Myocyte (in vitro differentiated cells): ENCODE results near the gene RHOXF1. TPM values are rescaled to one million over a fixed set of nuclear protein-coding genes. Genes with fewer than 3 reads are reported as not detected.
"Not testable (repeated sequence)": the region's sequence is repeated elsewhere in the genome, so short reads cannot be mapped to it uniquely, and the experiment has no call there.

Experiments used
- DNase-seq: peaks from one replicate; pipeline ENCODE4 v3.0.0-alpha.2; 2012; ENCODE audit warnings: low read depth
- polyA plus RNA-seq: library from polyadenylated mRNA; unstranded; fragments of >200 nt; gene quantifications from one replicate; pipeline ENCODE4 v1.2.1, GENCODE V29; 2012; ENCODE audit warnings: missing spikeins
- total RNA-seq: library from RNA; depleted of rRNA; stranded (reverse); fragments of >200 nt; gene quantifications from 2 replicates; pipeline ENCODE4 v1.2.3, GENCODE V29; 2014

The RHOXF1 gene
- total RNA-seq = not detected in 2 replicates
- not detected for polyA plus RNA-seq

DNA sequence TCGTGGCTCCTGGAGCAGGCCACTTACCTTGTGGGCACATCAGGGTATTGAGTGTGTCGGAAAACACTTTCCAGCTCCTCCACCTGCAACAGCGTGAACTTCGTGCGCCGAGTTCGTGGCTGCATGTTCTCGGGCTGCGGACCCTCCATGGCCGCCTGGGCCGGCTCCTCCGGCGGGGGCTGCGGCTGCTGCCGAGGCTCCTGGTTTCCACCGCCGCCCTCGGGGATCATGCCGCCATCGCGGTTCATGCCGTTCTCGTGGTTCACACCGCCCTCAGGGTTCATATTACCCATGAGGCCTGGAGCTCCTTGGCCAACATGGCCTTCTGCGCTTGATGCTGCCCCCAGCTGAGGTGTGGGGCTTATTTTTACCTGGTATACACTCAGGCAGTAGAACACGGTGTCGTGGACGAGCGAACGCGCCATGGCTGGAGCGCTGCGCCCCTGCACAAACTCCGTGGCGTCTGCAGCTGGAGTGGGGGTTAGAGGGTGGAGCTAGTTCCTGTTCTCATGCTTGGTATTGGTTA, at the start of gene RHOXF1:
TSS of gene RHOXF1 (minus strand) at position 476 of the 526 bp plus-strand sequence. CDS start at position 425, 51 bp downstream.
- no peak for DNase-seq

DNA sequence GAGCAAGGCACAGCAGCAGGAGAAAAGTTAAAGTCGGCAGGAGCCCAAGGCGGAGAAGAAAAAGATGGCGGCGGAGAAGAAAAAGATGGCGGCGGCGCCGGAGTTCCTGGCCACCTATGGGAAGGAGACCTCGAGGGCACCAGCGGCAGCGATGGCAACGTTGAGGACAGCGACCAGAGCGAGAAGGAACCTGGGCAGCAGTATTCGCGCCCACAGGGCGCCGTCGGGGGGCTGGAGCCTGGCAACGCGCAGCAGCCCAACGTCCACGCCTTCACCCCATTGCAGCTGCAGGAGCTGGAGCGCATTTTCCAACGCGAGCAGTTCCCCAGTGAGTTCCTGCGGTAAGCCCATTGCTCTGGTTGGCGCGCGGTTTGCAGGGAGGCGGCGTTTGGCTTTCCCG, 43.4 kb upstream of the RHOXF1 start:
- DNase-seq = not testable (repeated sequence)

DNA sequence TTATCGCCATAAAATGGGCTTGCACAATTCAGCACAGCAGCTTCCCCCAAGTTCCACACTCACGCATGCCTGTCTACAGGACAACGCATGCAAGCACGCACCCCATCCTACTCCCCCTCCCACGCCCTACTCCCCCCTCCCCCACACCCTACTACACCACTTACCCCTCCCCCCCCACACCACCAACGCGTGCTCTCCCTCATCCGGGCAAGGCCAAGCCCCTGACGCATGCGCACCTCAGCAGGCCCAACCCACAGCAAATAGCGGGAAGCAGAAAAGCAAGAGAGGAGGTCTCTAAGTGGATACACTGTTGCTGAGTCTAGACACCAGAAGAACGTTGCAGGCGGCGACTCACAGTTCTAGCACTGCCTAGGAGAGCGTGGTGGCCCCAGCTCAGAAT, 42.6 kb upstream of the RHOXF1 start, which contains the start of gene RHOXF2:
TSS of gene RHOXF2 (plus strand) at position 301 of the 400 bp plus-strand sequence. CDS start 138 bp downstream, outside the sequence.
- not testable (repeated sequence) for DNase-seq

DNA sequence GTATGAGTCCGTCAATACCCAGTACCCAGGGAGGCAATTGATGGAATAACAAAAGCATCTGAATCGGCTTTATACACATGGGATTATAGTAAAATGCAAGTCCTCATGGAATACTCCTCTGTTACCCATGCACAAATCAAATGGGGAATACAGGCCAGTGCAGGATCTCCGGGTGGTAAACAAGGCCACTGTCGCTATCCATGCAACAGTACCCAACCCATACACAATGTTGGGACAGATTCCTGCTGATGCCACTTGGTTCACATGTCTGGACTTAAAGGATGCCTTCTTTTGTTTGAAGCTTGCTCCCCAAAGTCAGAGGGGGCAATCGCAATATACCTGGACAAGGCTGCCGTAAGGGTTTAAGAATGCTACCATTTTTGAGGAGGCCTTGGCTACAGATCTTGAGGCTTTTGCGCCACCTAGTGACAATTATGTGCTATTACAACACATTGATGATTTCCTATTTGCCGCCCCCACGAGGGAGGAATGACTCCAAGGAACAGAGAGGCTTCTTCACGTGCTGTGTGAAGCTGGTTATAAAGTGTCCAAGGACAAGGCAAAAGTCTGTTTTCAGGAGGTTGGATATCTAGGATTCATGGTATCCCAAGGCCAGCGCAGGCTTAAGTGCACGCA, 34.5 kb upstream of the RHOXF1 start:
- DNase-seq = not testable (repeated sequence)

- no peak for DNase-seq
These were observed 31.8 kb upstream of the RHOXF1 start for GRCh38 chrX:120147537-120147936.

- DNase-seq = not testable (repeated sequence)
These were observed 30.6 kb upstream of the RHOXF1 start for GRCh38 chrX:120146323-120146722.

DNA sequence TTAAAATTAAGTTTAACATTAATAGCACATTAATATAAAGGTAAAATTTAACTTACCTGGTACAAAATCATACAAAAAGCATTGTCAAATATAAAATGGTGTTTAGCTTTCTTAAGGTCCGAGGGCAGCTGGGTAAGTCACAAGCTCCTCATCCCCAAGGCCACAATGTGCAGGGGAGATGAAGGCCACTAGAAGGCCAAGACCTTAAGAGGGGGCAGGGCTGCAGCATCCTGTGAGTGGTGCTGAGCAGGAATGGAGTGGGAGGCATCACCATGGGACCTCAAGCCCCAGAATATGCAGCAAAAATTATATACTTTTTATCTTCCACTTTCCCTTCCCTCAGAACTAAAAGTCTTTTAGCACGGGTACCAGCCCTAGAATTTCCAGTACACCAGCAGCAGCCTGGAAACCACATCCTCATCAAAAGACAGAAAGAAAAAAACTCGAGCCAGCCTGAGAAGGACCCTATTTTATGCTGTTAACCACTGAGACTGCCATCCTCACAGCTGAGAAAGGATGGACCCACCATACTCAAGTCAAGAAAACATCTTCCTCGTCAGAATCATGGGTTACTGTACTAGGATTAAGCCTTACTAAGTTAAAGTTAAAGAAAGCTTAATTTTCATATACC, 29.7 kb upstream of the RHOXF1 start:
- DNase-seq = no peak

GRCh38 chrX:120144178-120144844, 28.6 kb upstream of the RHOXF1 start:
- DNase-seq = no peak

DNA sequence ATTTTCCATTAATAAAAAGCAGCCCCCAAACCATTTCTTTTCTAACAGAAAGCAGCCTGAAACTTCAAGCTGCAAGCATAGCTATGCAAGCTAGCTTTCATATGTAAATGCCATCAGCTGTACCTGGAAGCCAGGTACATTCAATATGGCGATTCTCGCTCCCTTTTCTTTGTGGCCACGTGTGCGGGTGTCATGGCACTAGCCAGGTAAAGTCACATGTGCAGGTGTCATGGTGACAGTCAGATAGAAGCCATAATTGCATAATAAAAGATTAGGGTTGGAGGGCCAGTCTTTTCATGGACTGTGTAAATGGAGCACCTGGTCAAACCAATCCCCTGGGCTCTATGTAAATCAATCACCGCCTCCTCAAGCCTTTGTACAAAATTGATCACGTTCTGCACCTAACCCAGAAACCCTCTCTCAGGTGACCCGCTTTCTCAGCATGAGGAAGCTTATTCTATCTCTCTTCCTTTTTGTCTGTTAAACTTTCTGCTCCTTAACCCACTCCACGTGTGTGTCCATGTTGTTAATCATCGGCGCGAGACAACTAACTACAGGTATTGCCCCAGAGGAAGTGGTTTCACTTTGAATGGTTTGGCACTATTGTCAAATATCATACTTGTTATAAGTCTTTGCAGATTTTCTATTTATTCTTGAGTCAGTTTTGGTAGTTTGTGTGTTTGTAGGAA, 24.7 kb upstream of the RHOXF1 start:
- DNase-seq = no peak

DNA sequence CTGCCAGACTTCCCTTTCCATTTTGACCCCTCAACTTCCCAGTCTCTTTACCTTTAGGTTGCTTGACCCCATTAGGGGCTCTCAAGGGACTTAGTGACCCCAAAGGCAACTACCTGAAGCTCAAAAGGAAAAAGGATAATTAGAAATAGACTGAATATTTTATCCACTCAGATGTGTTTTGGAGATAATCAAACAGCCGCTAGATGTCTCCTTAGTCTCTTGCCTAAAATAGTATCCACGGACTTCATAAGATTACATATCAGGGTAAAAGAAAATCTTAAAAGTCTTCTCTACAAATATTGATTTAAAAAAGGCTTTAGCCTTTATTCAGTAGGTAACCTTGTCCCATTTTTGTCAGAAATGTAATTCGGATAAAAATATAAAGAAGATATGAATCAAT, 21.7 kb upstream of the RHOXF1 start:
- DNase-seq = no peak

- no peak for DNase-seq
These were observed 21.1 kb upstream of the RHOXF1 start for GRCh38 chrX:120136840-120137239.

DNA sequence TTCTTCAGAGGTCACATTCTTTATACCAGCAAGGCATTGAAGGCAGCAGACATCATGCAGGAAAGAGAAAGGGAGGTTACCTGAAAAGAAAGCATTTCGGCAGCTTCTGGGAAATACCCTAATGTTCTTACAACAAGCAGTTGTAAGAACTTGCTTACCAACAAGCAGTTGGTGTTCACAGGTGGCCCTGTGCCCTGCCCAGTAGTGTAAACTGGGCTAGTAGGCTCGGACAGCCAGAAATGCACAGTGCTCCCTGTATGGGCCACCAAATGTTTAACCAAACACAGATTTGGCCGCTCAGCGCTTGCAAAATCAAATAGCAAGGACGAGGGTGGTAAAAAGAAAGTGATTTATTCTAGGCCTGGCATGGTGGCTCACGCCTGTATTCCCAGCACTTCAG, 20.4 kb upstream of the RHOXF1 start:
- no peak for DNase-seq

DNA sequence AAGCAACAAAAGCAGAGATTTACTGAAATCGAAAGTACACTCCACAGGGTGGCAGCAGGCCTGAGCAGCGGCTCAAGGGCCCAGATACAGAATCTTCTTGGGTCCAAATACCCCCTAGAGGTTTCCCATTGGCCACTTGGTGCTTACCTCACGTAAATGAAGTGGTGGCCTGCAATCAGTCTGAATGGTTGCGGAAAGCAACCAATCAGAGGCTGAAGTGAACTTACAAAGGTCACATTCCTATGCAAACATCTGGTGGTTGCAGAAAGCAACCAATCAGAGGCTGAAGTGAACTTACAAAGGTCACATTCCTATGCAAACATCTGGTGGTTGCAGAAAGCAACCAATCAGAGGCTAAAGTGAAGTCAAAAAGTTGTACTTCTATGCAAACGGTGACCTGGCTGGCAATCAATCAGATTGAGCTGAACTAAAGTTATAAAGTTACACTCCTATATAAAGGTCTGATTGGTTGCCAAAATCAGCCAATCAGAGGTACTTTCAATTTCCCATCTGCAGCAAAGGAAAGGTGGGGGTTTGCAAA, 12.7 kb upstream of the RHOXF1 start:
- DNase-seq = not testable (repeated sequence)

DNA sequence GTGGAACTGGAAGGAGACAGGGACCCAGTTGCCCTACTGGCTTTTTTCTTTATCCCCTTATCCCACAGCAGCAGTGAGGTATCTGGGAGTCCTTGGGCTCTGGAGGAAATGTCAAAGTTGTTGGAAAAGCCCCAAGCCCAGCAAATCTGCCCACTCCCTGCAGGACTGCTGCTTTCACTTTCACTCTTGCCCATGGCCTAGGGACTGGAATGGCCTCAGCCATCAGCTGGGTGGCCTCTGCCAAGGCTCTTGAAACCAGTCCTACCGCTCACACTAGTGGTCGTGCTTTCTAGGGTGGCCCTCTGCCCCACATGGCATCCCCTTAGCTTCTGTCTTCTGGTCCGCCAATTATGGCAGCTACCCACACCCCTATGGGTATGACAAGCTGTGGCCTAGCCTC, 9.7 kb upstream of the RHOXF1 start:
- DNase-seq = peak; percentile 2

DNA sequence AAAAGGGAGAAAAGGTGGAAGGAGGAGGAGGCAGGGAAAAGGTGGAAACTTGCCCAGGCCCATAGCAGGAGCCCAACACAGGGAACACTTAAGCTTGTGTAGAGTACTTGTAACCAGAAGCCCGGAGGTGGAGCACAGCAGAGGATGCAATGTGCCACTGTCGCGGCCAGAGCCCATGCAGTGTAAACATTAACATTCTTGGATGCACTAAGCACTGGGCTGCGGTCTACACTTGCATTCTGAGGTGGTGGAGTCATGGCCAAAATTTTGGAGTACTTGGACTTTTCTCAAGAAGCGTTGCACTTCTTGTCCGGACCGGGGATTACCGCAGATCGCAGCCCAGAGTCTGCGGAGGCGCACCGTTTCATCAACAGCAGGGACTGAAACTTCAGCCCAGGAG, 4.5 kb upstream of the RHOXF1 start:
- DNase-seq = no peak

DNA sequence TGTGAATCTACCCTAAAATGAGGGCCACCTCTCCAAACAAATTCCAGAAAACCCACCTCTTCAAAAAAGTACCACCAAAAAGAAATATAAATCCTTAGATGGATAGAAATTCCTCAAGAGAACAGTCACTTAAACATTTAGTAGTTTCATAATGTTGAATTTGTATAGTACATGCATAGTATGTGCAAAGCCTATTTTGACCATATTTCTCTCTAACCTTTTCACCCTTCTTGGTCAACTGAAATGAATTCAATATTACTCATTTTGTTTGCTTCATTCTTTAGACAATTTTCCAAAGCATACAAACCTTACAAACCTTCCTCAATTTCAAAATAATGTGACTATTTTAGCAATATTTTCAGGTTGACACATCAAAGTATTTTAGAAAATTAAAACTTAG, 4.1 kb downstream of the RHOXF1 start:
- no peak for DNase-seq

GRCh38 chrX:120109378-120109777, 6.3 kb downstream of the RHOXF1 start:
- DNase-seq = no peak

GRCh38 chrX:120104707-120105106, 11.0 kb downstream of the RHOXF1 start:
- not testable (repeated sequence) for DNase-seq

DNA sequence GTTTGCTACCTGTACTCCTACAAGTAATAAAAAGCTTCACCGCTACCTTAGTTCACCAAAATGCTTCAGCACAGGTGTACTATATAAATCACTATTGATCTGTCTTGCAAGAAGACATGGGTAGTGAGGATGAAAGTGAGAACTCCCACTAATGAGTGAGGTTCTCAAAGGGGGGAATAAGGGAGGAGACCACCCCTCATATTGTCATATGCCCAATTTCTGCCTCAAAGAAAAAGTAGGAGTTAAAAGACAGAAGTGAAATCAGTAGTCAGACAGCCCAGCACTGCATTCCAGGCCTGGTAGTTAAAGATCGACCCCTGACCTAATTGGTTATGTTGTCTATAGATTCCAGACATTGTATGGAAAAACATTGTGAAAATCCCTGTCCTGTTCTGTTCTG, 14.7 kb downstream of the RHOXF1 start:
- DNase-seq = not testable (repeated sequence)

- no peak for DNase-seq
These were observed 25.5 kb downstream of the RHOXF1 start for GRCh38 chrX:120090208-120090607.
